Fibroblast of lung (primary cell): Measurements from ENCODE around the gene ATP6V0B. TPM values are rescaled to one million over a fixed set of nuclear protein-coding genes. Genes with fewer than 3 reads are reported as not detected.

Source experiments
- DNase-seq, 2 donors: peaks; one replicate each; pipeline versions ENCODE4 v3.0.0 to v3.0.0-alpha.2; 2010; ENCODE audit warnings: low read depth in 2 of 2
- H2AFZ ChIP-seq: 2 replicates; pipeline ENCODE4 v1.5.1; 2012; ENCODE audit warnings: low read length, control low read depth, inconsistent platforms
- H3K27ac ChIP-seq: 2 replicates; pipeline ENCODE4 v1.5.1; 2011; ENCODE audit warnings: low read length, control low read depth; ENCODE audit not compliant: insufficient read depth
- H3K27me3 ChIP-seq: 2 replicates; pipeline ENCODE4 v1.5.1; 2011; ENCODE audit warnings: mild to moderate bottlenecking, low read length; ENCODE audit not compliant: control insufficient read depth, insufficient read depth
- H3K36me3 ChIP-seq: 2 replicates; pipeline ENCODE4 v1.5.1; 2011; ENCODE audit warnings: low read length; ENCODE audit not compliant: control insufficient read depth, insufficient read depth
- H3K4me1 ChIP-seq: 2 replicates; pipeline ENCODE4 v1.5.1; 2011; ENCODE audit warnings: low read length; ENCODE audit not compliant: control insufficient read depth, insufficient read depth; ENCODE audit errors: extremely low read depth
- H3K4me2 ChIP-seq: 2 replicates; pipeline ENCODE4 v1.5.1; 2011; ENCODE audit warnings: low read length, control low read depth; ENCODE audit not compliant: insufficient read depth; ENCODE audit errors: extremely low read depth
- H3K4me3 ChIP-seq, 4 experiments: fragments of 200-600 bp in 1 of 4; sonication (generic) in 1 of 4; replicated peaks in 1 of 4; 2 replicates each; pipeline ENCODE4 v1.5.1; 2011 to 2016; ENCODE audit warnings: low read length in 4 of 4, low read depth in 3 of 4, mild to moderate bottlenecking in 3 of 4, control low read depth in 2 of 4, inconsistent platforms in 1 of 4, mixed read lengths in 1 of 4; ENCODE audit not compliant: insufficient read depth in 1 of 4; ENCODE audit errors: control extremely low read depth in 1 of 4
- H3K79me2 ChIP-seq: 2 replicates; pipeline ENCODE4 v1.5.1; 2012; ENCODE audit warnings: mild to moderate bottlenecking, low read length, inconsistent platforms; ENCODE audit not compliant: control insufficient read depth, insufficient read depth
- H3K9ac ChIP-seq: 2 replicates; pipeline ENCODE4 v1.5.1; 2011; ENCODE audit warnings: mild to moderate bottlenecking, low read length, control low read depth; ENCODE audit not compliant: insufficient read depth
- H3K9me3 ChIP-seq: 2 replicates; pipeline ENCODE4 v1.5.1; 2012; ENCODE audit warnings: low read depth, low read length; ENCODE audit not compliant: control insufficient read depth, insufficient read depth
- H4K20me1 ChIP-seq: 2 replicates; pipeline ENCODE4 v1.5.1; 2011; ENCODE audit warnings: low read length; ENCODE audit not compliant: control insufficient read depth, insufficient read depth; ENCODE audit errors: extremely low read depth
- EZH2 ChIP-seq: IDR thresholded peaks from 2 replicates; pipeline ENCODE4 v1.5.1; 2012; ENCODE audit warnings: low read length, control low read depth, mild to moderate bottlenecking; ENCODE audit errors: missing control alignments
- polyA plus RNA-seq, 2 donors: library from polyadenylated mRNA; depleted of rRNA in 1 of 2; stranded (reverse) in 1 of 2; unstranded in 1 of 2; fragments of >200 nt; gene quantifications; 2 replicates each; pipeline ENCODE4 v1.2.1, GENCODE V29; 2011 to 2012; ENCODE audit warnings: missing spikeins in 1 of 2
- total RNA-seq: library from RNA; depleted of rRNA; stranded (reverse); fragments of >200 nt; gene quantifications from 2 replicates; pipeline ENCODE4 v1.2.1, GENCODE V29; 2014
- TF ChIP-seq, protein P1 (sequence below), 2 donors: IDR thresholded peaks in 1 of 2; conservative IDR thresholded peaks in 1 of 2; 1 replicate in 1 of 2; 2 replicates in 1 of 2; pipeline ENCODE4 v1.5.1; 2011 to 2012; ENCODE audit warnings: low read length in 2 of 2, control low read depth in 1 of 2, inconsistent platforms in 1 of 2, low read depth in 1 of 2, mild to moderate bottlenecking in 1 of 2

The ATP6V0B gene
- total and polyA plus RNA-seq, 2 donors (not counting 1 experiment from before 2014, with no cell fraction given) = 83.5 to 121 TPM

- no peak overlapping the region for H3K9ac ChIP-seq
- no peak for TF ChIP-seq EZH2
- TF ChIP-seq, protein P1, sequence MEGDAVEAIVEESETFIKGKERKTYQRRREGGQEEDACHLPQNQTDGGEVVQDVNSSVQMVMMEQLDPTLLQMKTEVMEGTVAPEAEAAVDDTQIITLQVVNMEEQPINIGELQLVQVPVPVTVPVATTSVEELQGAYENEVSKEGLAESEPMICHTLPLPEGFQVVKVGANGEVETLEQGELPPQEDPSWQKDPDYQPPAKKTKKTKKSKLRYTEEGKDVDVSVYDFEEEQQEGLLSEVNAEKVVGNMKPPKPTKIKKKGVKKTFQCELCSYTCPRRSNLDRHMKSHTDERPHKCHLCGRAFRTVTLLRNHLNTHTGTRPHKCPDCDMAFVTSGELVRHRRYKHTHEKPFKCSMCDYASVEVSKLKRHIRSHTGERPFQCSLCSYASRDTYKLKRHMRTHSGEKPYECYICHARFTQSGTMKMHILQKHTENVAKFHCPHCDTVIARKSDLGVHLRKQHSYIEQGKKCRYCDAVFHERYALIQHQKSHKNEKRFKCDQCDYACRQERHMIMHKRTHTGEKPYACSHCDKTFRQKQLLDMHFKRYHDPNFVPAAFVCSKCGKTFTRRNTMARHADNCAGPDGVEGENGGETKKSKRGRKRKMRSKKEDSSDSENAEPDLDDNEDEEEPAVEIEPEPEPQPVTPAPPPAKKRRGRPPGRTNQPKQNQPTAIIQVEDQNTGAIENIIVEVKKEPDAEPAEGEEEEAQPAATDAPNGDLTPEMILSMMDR (conservative IDR thresholded peaks at IDR 0.05 in 1 of 2, IDR thresholded peaks at IDR 0.05 in 1 of 2; ENCODE audit: low read depth in 1 of 2, low read length in 2 of 2) = no peak
- H3K4me2 ChIP-seq = peak overlapping the region; percentile 18
- H3K36me3 ChIP-seq = peaks cover 15% of the 10 kb centered on the region
- H2AFZ ChIP-seq = no peak overlapping the region
- no peaks in the 10 kb centered on the region for H4K20me1 ChIP-seq
- H3K4me3 ChIP-seq = peak overlapping the region; percentile 70 to 87 (median 86)
- DNase-seq = no peak
- H3K27me3 ChIP-seq = no peaks in the 10 kb centered on the region
- H3K9me3 ChIP-seq = no peaks in the 10 kb centered on the region
- H3K4me1 ChIP-seq = peaks cover 10% of the 10 kb centered on the region
- H3K27ac ChIP-seq = no peak overlapping the region
- peaks cover 36% of the 10 kb centered on the region for H3K79me2 ChIP-seq
Measured at GRCh38 chr1:43976045-43976444, 1.3 kb downstream of the ATP6V0B start.

- TF ChIP-seq, protein P1 (conservative IDR thresholded peaks at IDR 0.05 in 1 of 2, IDR thresholded peaks at IDR 0.05 in 1 of 2; ENCODE audit: low read depth in 1 of 2, low read length in 2 of 2) = no peak
- no peak for TF ChIP-seq EZH2
- H2AFZ ChIP-seq = no peak overlapping the region
- DNase-seq = no peak
- no peak overlapping the region for H3K27ac ChIP-seq
- no peaks in the 10 kb centered on the region for H3K27me3 ChIP-seq
- H3K36me3 ChIP-seq = peaks cover 19% of the 10 kb centered on the region
- no peaks in the 10 kb centered on the region for H4K20me1 ChIP-seq
- H3K79me2 ChIP-seq = peaks cover 44% of the 10 kb centered on the region
- H3K9me3 ChIP-seq = no peaks in the 10 kb centered on the region
- H3K4me3 ChIP-seq = peak overlapping the region in 1 of 4 experiments; percentile 87
- no peak overlapping the region for H3K9ac ChIP-seq
- peaks cover 10% of the 10 kb centered on the region for H3K4me1 ChIP-seq
- no peak overlapping the region for H3K4me2 ChIP-seq
Measured at GRCh38 chr1:43976890-43977289, 2.1 kb downstream of the ATP6V0B start.

- no peak for DNase-seq
- Histone ChIP-seq H3K4me1 (peaks cover 10% of the 10 kb centered on the region), H3K79me2 (peaks cover 50% of the 10 kb centered on the region), H3K9ac (no peak overlapping the region), H3K4me3 (peak overlapping the region in 2 of 4 experiments; percentile 0 to 6), H3K9me3 (no peaks in the 10 kb centered on the region), H3K27me3 (no peaks in the 10 kb centered on the region), H3K4me2 (no peak overlapping the region), H3K27ac (no peak overlapping the region), H4K20me1 (no peaks in the 10 kb centered on the region), H3K36me3 (peaks cover 17% of the 10 kb centered on the region), H2AFZ (no peak overlapping the region)
- TF ChIP-seq, protein P1 (conservative IDR thresholded peaks at IDR 0.05 in 1 of 2, IDR thresholded peaks at IDR 0.05 in 1 of 2; ENCODE audit: low read depth in 1 of 2, low read length in 2 of 2) = no peak
- no peak for TF ChIP-seq EZH2
Measured at GRCh38 chr1:43977376-43978263, 2.9 kb downstream of the ATP6V0B start.
